ENCODE results near the gene ZNF30. TPM values are rescaled to one million over a fixed set of nuclear protein-coding genes. Genes with fewer than 3 reads are reported as not detected.
"Not testable (repeated sequence)": the region's sequence is repeated elsewhere in the genome, so short reads cannot be mapped to it uniquely, and the experiment has no call there.

ZNF30 gene
- total and polyA plus RNA-seq, 2 donors (not counting 1 experiment from before 2014, with no cell fraction given): 2.7 to 4.3 TPM

- H3K27ac ChIP-seq (ENCODE audit: insufficient read depth, low read length): no peak overlapping the region
- H3K4me1 ChIP-seq (ENCODE audit: control insufficient read depth, extremely low read depth, insufficient read depth, low read length): no peaks in the 10 kb centered on the region
- H3K36me3 ChIP-seq (ENCODE audit: control insufficient read depth, insufficient read depth, low read length): no peaks in the 10 kb centered on the region
- no peak overlapping the region for H3K9ac ChIP-seq (ENCODE audit: insufficient read depth, low read length)
- no peak overlapping the region for H3K4me2 ChIP-seq (ENCODE audit: extremely low read depth, insufficient read depth, low read length)
- DNase-seq (ENCODE audit: low read depth in 2 of 2): no peak
- H3K9me3 ChIP-seq (ENCODE audit: control insufficient read depth, insufficient read depth, low read depth, low read length): no peaks in the 10 kb centered on the region
- H3K79me2 ChIP-seq (ENCODE audit: control insufficient read depth, insufficient read depth, low read length): no peaks in the 10 kb centered on the region
- H4K20me1 ChIP-seq (ENCODE audit: control insufficient read depth, extremely low read depth, insufficient read depth, low read length): no peaks in the 10 kb centered on the region
- no peak overlapping the region for H3K4me3 ChIP-seq (replicated peaks in 1 of 4; ENCODE audit: control extremely low read depth in 1 of 4, insufficient read depth in 1 of 4, low read depth in 3 of 4, low read length in 4 of 4)
- TF ChIP-seq CTCF (conservative IDR thresholded peaks at IDR 0.05 in 1 of 2, IDR thresholded peaks at IDR 0.05 in 1 of 2; ENCODE audit: low read depth in 1 of 2, low read length in 2 of 2) (no peak), EZH2 (IDR thresholded peaks at IDR 0.05; ENCODE audit: low read length, missing control alignments) (no peak)
- no peak overlapping the region for H2AFZ ChIP-seq (ENCODE audit: low read length)
- no peaks in the 10 kb centered on the region for H3K27me3 ChIP-seq (ENCODE audit: control insufficient read depth, insufficient read depth, low read length)
Observed at GRCh38 chr19:34991542-34992333, 65.0 kb downstream of the ZNF30 start.

- not testable (repeated sequence) for H3K36me3 ChIP-seq (ENCODE audit: control insufficient read depth, insufficient read depth, low read length); H3K9ac ChIP-seq (ENCODE audit: insufficient read depth, low read length); H3K27me3 ChIP-seq (ENCODE audit: control insufficient read depth, insufficient read depth, low read length); H3K4me2 ChIP-seq (ENCODE audit: extremely low read depth, insufficient read depth, low read length); H3K9me3 ChIP-seq (ENCODE audit: control insufficient read depth, insufficient read depth, low read depth, low read length); H3K4me3 ChIP-seq (replicated peaks in 1 of 4; ENCODE audit: control extremely low read depth in 1 of 4, insufficient read depth in 1 of 4, low read depth in 3 of 4, low read length in 4 of 4); H3K4me1 ChIP-seq (ENCODE audit: control insufficient read depth, extremely low read depth, insufficient read depth, low read length); H2AFZ ChIP-seq (ENCODE audit: low read length); H4K20me1 ChIP-seq (ENCODE audit: control insufficient read depth, extremely low read depth, insufficient read depth, low read length); H3K27ac ChIP-seq (ENCODE audit: insufficient read depth, low read length); H3K79me2 ChIP-seq (ENCODE audit: control insufficient read depth, insufficient read depth, low read length); DNase-seq (ENCODE audit: low read depth in 2 of 2)
Observed at GRCh38 chr19:34992582-34992981, 65.9 kb downstream of the ZNF30 start.

GRCh38 chr19:34994286-34994642, 67.6 kb downstream of the ZNF30 start:
- Histone ChIP-seq H3K4me1 (ENCODE audit: control insufficient read depth, extremely low read depth, insufficient read depth, low read length) (peaks cover 1% of the 10 kb centered on the region), H3K79me2 (ENCODE audit: control insufficient read depth, insufficient read depth, low read length) (no peaks in the 10 kb centered on the region), H3K4me2 (ENCODE audit: extremely low read depth, insufficient read depth, low read length) (no peak overlapping the region), H3K27ac (ENCODE audit: insufficient read depth, low read length) (no peak overlapping the region), H3K27me3 (ENCODE audit: control insufficient read depth, insufficient read depth, low read length) (no peaks in the 10 kb centered on the region), H2AFZ (ENCODE audit: low read length) (no peak overlapping the region), H3K9me3 (ENCODE audit: control insufficient read depth, insufficient read depth, low read depth, low read length) (no peaks in the 10 kb centered on the region), H3K36me3 (ENCODE audit: control insufficient read depth, insufficient read depth, low read length) (no peaks in the 10 kb centered on the region), H3K4me3 (replicated peaks in 1 of 4; ENCODE audit: control extremely low read depth in 1 of 4, insufficient read depth in 1 of 4, low read depth in 3 of 4, low read length in 4 of 4) (no peak overlapping the region), H3K9ac (ENCODE audit: insufficient read depth, low read length) (no peak overlapping the region), H4K20me1 (ENCODE audit: control insufficient read depth, extremely low read depth, insufficient read depth, low read length) (no peaks in the 10 kb centered on the region)
- TF ChIP-seq CTCF (conservative IDR thresholded peaks at IDR 0.05 in 1 of 2, IDR thresholded peaks at IDR 0.05 in 1 of 2; ENCODE audit: low read depth in 1 of 2, low read length in 2 of 2) (no peak), EZH2 (IDR thresholded peaks at IDR 0.05; ENCODE audit: low read length, missing control alignments) (no peak)
- DNase-seq (ENCODE audit: low read depth in 2 of 2): no peak

Other genes with a start within 250 kb of the ZNF30 start
- gene SCGB2B2, start 249.7 kb upstream of the ZNF30 start, total RNA-seq: 0.50 TPM in 1 of 2 replicates, not detected in the other
- gene SCGB2B2, start 249.7 kb upstream of the ZNF30 start, polyA plus RNA-seq: not detected in 2 replicates
- gene ZNF302, start 249.2 kb upstream of the ZNF30 start, total RNA-seq: 13.6 and 21.6 TPM in 2 replicates
- gene ZNF302, start 249.2 kb upstream of the ZNF30 start, polyA plus RNA-seq: 8.9 and 14.5 TPM in 2 replicates
- 22.0 and 33.6 TPM in 2 replicates for gene ZNF181, start 192.7 kb upstream of the ZNF30 start, total RNA-seq
- gene ZNF181, start 192.7 kb upstream of the ZNF30 start, polyA plus RNA-seq: 3.8 and 6.6 TPM in 2 replicates
- gene ZNF599, start 153.7 kb upstream of the ZNF30 start, total RNA-seq: 4.9 and 5.4 TPM in 2 replicates
- gene ZNF599, start 153.7 kb upstream of the ZNF30 start, polyA plus RNA-seq: 4.0 and 4.1 TPM in 2 replicates
- gene ZNF792, start 37.3 kb downstream of the ZNF30 start, total RNA-seq: 3.3 and 5.0 TPM in 2 replicates
- 1.6 and 1.7 TPM in 2 replicates for gene ZNF792, start 37.3 kb downstream of the ZNF30 start, polyA plus RNA-seq
- gene GRAMD1A, start 73.4 kb downstream of the ZNF30 start, total RNA-seq: 22.3 and 24.4 TPM in 2 replicates
- gene GRAMD1A, start 73.4 kb downstream of the ZNF30 start, polyA plus RNA-seq: 21.4 and 29.0 TPM in 2 replicates
- gene SCN1B, start 103.6 kb downstream of the ZNF30 start, total RNA-seq: 14.1 and 14.5 TPM in 2 replicates
- gene SCN1B, start 103.6 kb downstream of the ZNF30 start, polyA plus RNA-seq: 11.0 and 17.5 TPM in 2 replicates
- 0.33 and 0.51 TPM in 2 replicates for gene HPN, start 114.8 kb downstream of the ZNF30 start, total RNA-seq
- gene HPN, start 114.8 kb downstream of the ZNF30 start, polyA plus RNA-seq: not detected in 2 replicates
- not detected in 2 replicates for gene FXYD3, start 188.9 kb downstream of the ZNF30 start, total RNA-seq
- 0.06 TPM in 1 of 2 replicates, not detected in the other for gene FXYD3, start 188.9 kb downstream of the ZNF30 start, polyA plus RNA-seq
- gene LGI4, start 208.2 kb downstream of the ZNF30 start, total RNA-seq: 0.17 and 0.26 TPM in 2 replicates
- 0.02 and 0.19 TPM in 2 replicates for gene LGI4, start 208.2 kb downstream of the ZNF30 start, polyA plus RNA-seq
- gene FXYD1, start 211.9 kb downstream of the ZNF30 start, total RNA-seq: 4.5 and 11.3 TPM in 2 replicates
- 3.6 and 7.5 TPM in 2 replicates for gene FXYD1, start 211.9 kb downstream of the ZNF30 start, polyA plus RNA-seq
- not detected in 2 replicates for gene FXYD7, start 216.4 kb downstream of the ZNF30 start, total RNA-seq
- gene FXYD7, start 216.4 kb downstream of the ZNF30 start, polyA plus RNA-seq: not detected in 2 replicates
- gene FXYD5, start 227.8 kb downstream of the ZNF30 start, total RNA-seq: 10.5 and 19.8 TPM in 2 replicates
- gene FXYD5, start 227.8 kb downstream of the ZNF30 start, polyA plus RNA-seq: 100 and 187 TPM in 2 replicates